PC-3 (cell line): Measurements from ENCODE around the gene PLXDC1. TPM values are rescaled to one million over a fixed set of nuclear protein-coding genes. Genes with fewer than 3 reads are reported as not detected.

Experiments used
- ATAC-seq: fragments of 200-7000 bp; cut with Tn5 transposase; 2 replicates; pipeline ENCODE4 v1.9.1; 2020; ENCODE audit warnings: mild to moderate bottlenecking, moderate library complexity
- BruUV-seq: library from RNA; stranded (reverse); fragments of 400-500 nt; replicated peaks from 2 replicates; lab custom pipeline; 2021; lab: Mats Ljungman, UMichigan
- CTCF ChIA-PET: fragments of 300-600 bp; sonication (Branson Sonifier 250); formaldehyde crosslinking; loops from one replicate; lab custom pipeline; 2022; ENCODE audit warnings: antibody characterized with exemption; lab: Charles Lee
- POLR2A ChIA-PET: fragments of 300-600 bp; sonication (Branson Sonifier 250); formaldehyde crosslinking; loops from one replicate; lab custom pipeline; 2022; ENCODE audit warnings: antibody characterized with exemption; ENCODE audit not compliant: unreplicated experiment; lab: Charles Lee
- DNase-seq: peaks from one replicate; pipeline ENCODE4 v3.0.0-alpha.2; 2015
- H2AFZ ChIP-seq: fragments of 300-600 bp; sonication (generic); 2 replicates; pipeline ENCODE4 v1.6.0; 2016; ENCODE audit warnings: antibody characterized with exemption, low read length
- H3F3A ChIP-seq: fragments of 300-600 bp; sonication (generic); one replicate; pipeline ENCODE4 v1.6.0; 2017; ENCODE audit warnings: antibody characterized with exemption, low read length, control low read depth, mild to moderate bottlenecking; ENCODE audit not compliant: unreplicated experiment
- H3K27ac ChIP-seq: fragments of 300-600 bp; sonication (generic); 2 replicates; pipeline ENCODE4 v1.5.1; 2016; ENCODE audit warnings: mild to moderate bottlenecking, low read length
- H3K27me3 ChIP-seq: fragments of 300-600 bp; sonication (generic); 2 replicates; pipeline ENCODE4 v1.6.1; 2016; ENCODE audit warnings: low read length, mixed read lengths
- H3K36me3 ChIP-seq: fragments of 300-600 bp; sonication (generic); 2 replicates; pipeline ENCODE4 v1.6.1; 2016; ENCODE audit warnings: low read depth, mixed run types, low read length, mixed read lengths
- H3K4me1 ChIP-seq: fragments of 300-600 bp; sonication (generic); 2 replicates; pipeline ENCODE4 v1.5.1; 2016; ENCODE audit warnings: low read length; ENCODE audit not compliant: insufficient read depth
- H3K4me2 ChIP-seq: fragments of 300-600 bp; sonication (generic); 2 replicates; pipeline ENCODE4 v1.6.0; 2016; ENCODE audit warnings: low read length
- H3K4me3 ChIP-seq: fragments of 300-600 bp; sonication (generic); 2 replicates; pipeline ENCODE4 v1.5.1; 2016; ENCODE audit warnings: mild to moderate bottlenecking, low read length, mixed read lengths
- H3K79me2 ChIP-seq: fragments of 300-600 bp; sonication (generic); 2 replicates; pipeline ENCODE4 v1.6.1; 2017; ENCODE audit warnings: low read length, mixed read lengths
- H3K9ac ChIP-seq: fragments of 300-600 bp; sonication (generic); 2 replicates; pipeline ENCODE4 v1.6.0; 2016; ENCODE audit warnings: mild to moderate bottlenecking, low read length
- H3K9me2 ChIP-seq: fragments of 300-600 bp; sonication (generic); replicated peaks from 2 replicates; pipeline ENCODE4 v1.6.1; 2016; ENCODE audit warnings: mixed run types, low read length, mixed read lengths
- H3K9me3 ChIP-seq: fragments of 300-600 bp; sonication (generic); 2 replicates; pipeline ENCODE4 v1.6.1; 2016; ENCODE audit warnings: low read length, mixed read lengths
- H4K20me1 ChIP-seq: fragments of 300-600 bp; sonication (generic); 2 replicates; pipeline ENCODE4 v1.6.1; 2016; ENCODE audit warnings: low read length, mixed read lengths
- CTCF ChIP-seq: fragments of 300-600 bp; sonication (generic); conservative IDR thresholded peaks from 2 replicates; pipeline ENCODE4 v1.5.1; 2017; ENCODE audit warnings: antibody characterized with exemption, low read depth, mild to moderate bottlenecking, low read length
- EZH2 ChIP-seq: fragments of 300-600 bp; sonication (generic); IDR thresholded peaks from one replicate; pipeline ENCODE4 v1.6.1; 2017; ENCODE audit warnings: antibody characterized with exemption, mild to moderate bottlenecking, low read length; ENCODE audit not compliant: unreplicated experiment
- EZH2phosphoT487 ChIP-seq: fragments of 300-600 bp; sonication (generic); IDR thresholded peaks from 2 replicates; pipeline ENCODE4 v1.6.1; 2018; ENCODE audit warnings: mild to moderate bottlenecking, antibody characterized with exemption, low read length, borderline replicate concordance
- intact Hi-C: fragments of 100-400 bp; cut with micrococcal nuclease; formaldehyde crosslinking; loops from 2 replicates; pipeline ENCODE4 v1.9.0; 2023
- total RNA-seq: library from RNA; depleted of rRNA; stranded (reverse); fragments of >200 nt; gene quantifications from 2 replicates; pipeline ENCODE4 v1.2.3, GENCODE V29; 2014

The PLXDC1 gene
- total RNA-seq, 1 experiment from 2014 or later, result not detected

- Histone ChIP-seq H3K4me3 (no peak overlapping the region), H3K27ac (no peak overlapping the region), H3K9ac (no peak overlapping the region), H3K9me2 (no peaks in the 10 kb centered on the region), H3K27me3 (no peaks in the 10 kb centered on the region), H3K4me1 (no peaks in the 10 kb centered on the region), H3K36me3 (no peaks in the 10 kb centered on the region), H3F3A (no peaks in the 10 kb centered on the region), H3K4me2 (no peak overlapping the region), H3K9me3 (no peaks in the 10 kb centered on the region), H3K79me2 (no peaks in the 10 kb centered on the region), H2AFZ (no peak overlapping the region), H4K20me1 (no peaks in the 10 kb centered on the region)
- POLR2A ChIA-PET, result no interaction called here
- ATAC-seq (no peak), DNase-seq (no peak)
- no TSS peak for BruUV-seq
- no peak for TF ChIP-seq EZH2
- TF ChIP-seq CTCF, result no peak
- TF ChIP-seq EZH2phosphoT487, result no peak
- CTCF ChIA-PET, result no interaction called here
- intact Hi-C loops, result no loop called here
Observed at GRCh38 chr17:39079836-39080235, 71.6 kb downstream of the PLXDC1 start.

GRCh38 chr17:39077866-39078265, 73.6 kb downstream of the PLXDC1 start:
- Histone ChIP-seq H3K36me3 (no peaks in the 10 kb centered on the region), H2AFZ (no peak overlapping the region), H3K27ac (no peak overlapping the region), H3K9me2 (no peaks in the 10 kb centered on the region), H3K4me2 (no peak overlapping the region), H3K27me3 (no peaks in the 10 kb centered on the region), H3K9me3 (no peaks in the 10 kb centered on the region), H3K4me1 (no peaks in the 10 kb centered on the region), H3F3A (no peaks in the 10 kb centered on the region), H3K4me3 (no peak overlapping the region), H3K9ac (no peak overlapping the region), H4K20me1 (no peaks in the 10 kb centered on the region), H3K79me2 (no peaks in the 10 kb centered on the region)
- CTCF ChIA-PET, result no interaction called here
- DNase-seq (no peak), ATAC-seq (no peak)
- no TSS peak for BruUV-seq
- intact Hi-C loops, result no loop called here
- TF ChIP-seq EZH2phosphoT487 (no peak), EZH2 (no peak), CTCF (no peak)
- POLR2A ChIA-PET, result no interaction called here

- no peak overlapping the region for H2AFZ ChIP-seq
- no peaks in the 10 kb centered on the region for H3K9me2 ChIP-seq
- H3K4me3 ChIP-seq, result no peak overlapping the region
- H3K4me2 ChIP-seq, result no peak overlapping the region
- no peaks in the 10 kb centered on the region for H3K79me2 ChIP-seq
- no peaks in the 10 kb centered on the region for H4K20me1 ChIP-seq
- H3K9ac ChIP-seq, result no peak overlapping the region
- DNase-seq, result no peak
- no peak for ATAC-seq
- ChIA-PET POLR2A (no interaction called here), CTCF (no interaction called here)
- TF ChIP-seq EZH2phosphoT487, result no peak
- TF ChIP-seq EZH2, result no peak
- TF ChIP-seq CTCF, result no peak
- no TSS peak for BruUV-seq
- no peaks in the 10 kb centered on the region for H3F3A ChIP-seq
- H3K36me3 ChIP-seq, result no peaks in the 10 kb centered on the region
- intact Hi-C loops, result no loop called here
- H3K9me3 ChIP-seq, result no peaks in the 10 kb centered on the region
- H3K27me3 ChIP-seq, result no peaks in the 10 kb centered on the region
- no peak overlapping the region for H3K27ac ChIP-seq
- no peaks in the 10 kb centered on the region for H3K4me1 ChIP-seq
Observed at GRCh38 chr17:39077252-39077651, 74.2 kb downstream of the PLXDC1 start.
